ENCODE measurements around the gene SYNE1.
A peak's percentile ranks its signal among the peaks of the same experiment; 100 is the strongest.

DNA sequence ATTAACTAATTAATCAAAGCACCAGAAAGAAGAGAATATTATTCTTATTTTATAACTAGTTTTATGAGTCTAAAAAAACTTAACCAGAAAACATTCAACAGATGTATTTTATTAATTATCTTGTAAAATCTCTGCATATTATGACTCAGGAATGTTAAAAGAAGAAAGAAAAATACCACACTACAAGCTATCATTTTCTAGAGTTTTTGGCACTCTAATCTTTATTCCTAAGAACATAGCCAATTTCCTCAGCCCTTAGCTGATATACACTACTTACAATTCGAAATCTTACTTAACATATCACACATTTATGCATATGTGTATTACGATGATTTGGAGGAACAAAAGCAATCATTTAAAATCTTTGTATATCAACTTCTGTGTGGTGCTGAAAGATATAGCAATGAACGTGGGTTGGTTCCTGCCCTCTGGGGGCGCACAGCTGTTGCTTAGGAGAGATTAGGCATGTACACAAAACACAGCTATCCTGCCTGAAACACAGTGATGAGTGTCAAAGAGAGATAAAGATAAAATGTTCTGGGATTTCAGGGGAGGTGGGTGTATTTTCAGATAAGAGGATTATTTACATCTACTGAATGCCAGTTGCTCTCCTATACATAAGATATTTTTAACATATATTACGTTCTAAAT is 404.5 kb downstream of the SYNE1 start:
- TF ChIP-seq, protein P1, sequence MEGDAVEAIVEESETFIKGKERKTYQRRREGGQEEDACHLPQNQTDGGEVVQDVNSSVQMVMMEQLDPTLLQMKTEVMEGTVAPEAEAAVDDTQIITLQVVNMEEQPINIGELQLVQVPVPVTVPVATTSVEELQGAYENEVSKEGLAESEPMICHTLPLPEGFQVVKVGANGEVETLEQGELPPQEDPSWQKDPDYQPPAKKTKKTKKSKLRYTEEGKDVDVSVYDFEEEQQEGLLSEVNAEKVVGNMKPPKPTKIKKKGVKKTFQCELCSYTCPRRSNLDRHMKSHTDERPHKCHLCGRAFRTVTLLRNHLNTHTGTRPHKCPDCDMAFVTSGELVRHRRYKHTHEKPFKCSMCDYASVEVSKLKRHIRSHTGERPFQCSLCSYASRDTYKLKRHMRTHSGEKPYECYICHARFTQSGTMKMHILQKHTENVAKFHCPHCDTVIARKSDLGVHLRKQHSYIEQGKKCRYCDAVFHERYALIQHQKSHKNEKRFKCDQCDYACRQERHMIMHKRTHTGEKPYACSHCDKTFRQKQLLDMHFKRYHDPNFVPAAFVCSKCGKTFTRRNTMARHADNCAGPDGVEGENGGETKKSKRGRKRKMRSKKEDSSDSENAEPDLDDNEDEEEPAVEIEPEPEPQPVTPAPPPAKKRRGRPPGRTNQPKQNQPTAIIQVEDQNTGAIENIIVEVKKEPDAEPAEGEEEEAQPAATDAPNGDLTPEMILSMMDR (conservative IDR thresholded peaks at IDR 0.05; ENCODE audit: low read length) = 0 out of 2 replicates have a peak, but pooled peaks have one; percentile 16
- TF ChIP-seq EZH2phosphoT487 (IDR thresholded peaks at IDR 0.05; ENCODE audit: borderline replicate concordance, low read depth, low read length) = no peak

All from OCI-LY7 (cell line).